Heart left ventricle (tissue), 16 donors: ENCODE measurements around the gene RAPGEFL1. TPM values are rescaled to one million over a fixed set of nuclear protein-coding genes. Genes with fewer than 3 reads are reported as not detected.

Experiments
- ATAC-seq, 4 donors: fragments of 200-7000 bp; cut with Tn5 transposase; one replicate each; pipeline ENCODE4 v1.9.1; 2020 to 2022; ENCODE audit warnings: moderate library complexity in 4 of 4, mild to moderate bottlenecking in 3 of 4, moderate number of reproducible peaks in 1 of 4
- DNase-seq, 5 donors: peaks; one replicate each; pipeline ENCODE4 v3.0.0-alpha.2; 2020
- H3K27ac ChIP-seq, 12 donors: fragments of 200-600 bp; sonication (generic) in 4 of 12; one replicate each; pipeline versions ENCODE4 v1.5.0 to v1.8.0; 2016 to 2022; ENCODE audit warnings: mild to moderate bottlenecking in 2 of 12
- H3K27me3 ChIP-seq, 9 donors: fragments of 200-600 bp; sonication (generic) in 2 of 9; one replicate each; pipeline versions ENCODE4 v1.5.1 to v1.8.0; 2016 to 2022; ENCODE audit warnings: mild to moderate bottlenecking in 3 of 9
- H3K36me3 ChIP-seq, 9 donors: fragments of 200-600 bp; sonication (generic) in 2 of 9; one replicate each; pipeline versions ENCODE4 v1.5.0 to v1.8.0; 2018 to 2022; ENCODE audit warnings: mild to moderate bottlenecking in 2 of 9
- H3K4me1 ChIP-seq, 12 donors: fragments of 200-600 bp; sonication (generic) in 4 of 12; one replicate each; pipeline versions ENCODE4 v1.5.0 to v1.8.0; 2016 to 2022; ENCODE audit warnings: mild to moderate bottlenecking in 3 of 12
- H3K4me3 ChIP-seq, 12 donors: fragments of 200-600 bp; sonication (generic) in 4 of 12; one replicate each; pipeline versions ENCODE4 v1.5.0 to v1.8.0; 2017 to 2022; ENCODE audit warnings: mild to moderate bottlenecking in 9 of 12, moderate library complexity in 4 of 12
- H3K9me3 ChIP-seq, 12 donors: fragments of 200-600 bp; sonication (generic) in 4 of 12; one replicate each; pipeline versions ENCODE4 v1.5.0 to v1.8.0; 2016 to 2022; ENCODE audit warnings: mild to moderate bottlenecking in 1 of 12
- POLR2A ChIP-seq, 2 donors: fragments of 450-650 bp; IDR thresholded peaks; one replicate each; pipeline ENCODE4 v1.6.1; 2017; ENCODE audit warnings: antibody characterized with exemption in 2 of 2, mild to moderate bottlenecking in 2 of 2, moderate library complexity in 2 of 2
- WGBS, 4 donors: extraction: QIAGEN DNeasy Blood & Tissue Kit in 2 of 4; methylation state at CpG; one replicate each; pipeline versions ENCODE4 v1.1.5 to v1.1.7; 2013 to 2018; 5-methylcytosine and 5-hydroxymethylcytosine counted together
- intact Hi-C, 10 donors: fragments of 100-400 bp; cut with DNase I; formaldehyde crosslinking; loops; one replicate each; pipeline versions ENCODE4 v1.11.1 to v1.14.2; 2022
- microRNA-seq, 4 donors: library from miRNA; unstranded; fragments of <30 nt; microRNA quantifications; one replicate each; pipeline versions ENCODE4 to v1.2.0, GENCODE V29; 2017 to 2020
- polyA plus RNA-seq, 2 donors: library from polyadenylated mRNA; stranded (reverse); fragments of 200-250 nt; gene quantifications; one replicate each; pipeline ENCODE4 v1.2.3, GENCODE V29; 2013
- total RNA-seq, 9 donors: library from RNA; depleted of rRNA in 2 of 9; stranded (reverse); fragments of >200 nt in 2 of 9; fragmentation: NEBNext Ultra II Directional in 3 of 9; extraction: Animal tissue kit (Norgen Biotek cat#: 25700) in 3 of 9; gene quantifications; one replicate each; pipeline versions ENCODE4 v1.1.0 to v1.2.4, GENCODE V29; 2016 to 2023
- TF ChIP-seq, protein P1 (sequence below), 12 donors: fragments of 200-600 bp; sonication (generic) in 4 of 12; IDR thresholded peaks; one replicate each; pipeline versions ENCODE4 v1.5.0 to v1.8.0; 2018 to 2022; ENCODE audit warnings: antibody characterized with exemption in 12 of 12, mild to moderate bottlenecking in 5 of 12
- donor health status: ischemic (EF 13 %, LVEDD 7.1; RV severe dilation, severe dysfunction).
- donor health status: healthy with polysubstance abuse.
- donor health status: DM: no; HTN: yes; CAD: no.
- donor health status: DM: no; HTN: no; CAD: no.
- donor health status: ischemic (EF 25% LVEDD 6.9; RV normal size, moderate dysfunction).
- donor health status: ischemic (EF 25% LVEDD 5.7; RV mildly dilated, moderate dysfunction).
- donor health status: healthy.
- donor health status: DM: yes; HTN: yes; CAD: no.
- donor health status: ischemic (EF 35%, LVEDD 5.7; RV mildly dilated, moderate dysfunction).
- donor health status: nonischemic (EF 11% LVEDD 7.7; RV severe dilation, severe dysfunction).
- donor health status: DM: yes; HTN: yes; CAD: no.
- donor health status: PGD.
- donor health status: ischemic (EF 29% LVEDD 5.4; RV normal size, mild dysfunction).
- donor health status: nonischemic (EF 23%, LVEDD 6.1; RV moderate dilation, normal function).

The RAPGEFL1 gene
- total and polyA plus RNA-seq, 11 donors = 2.2 to 6.6 (median 3.3) TPM

DNA sequence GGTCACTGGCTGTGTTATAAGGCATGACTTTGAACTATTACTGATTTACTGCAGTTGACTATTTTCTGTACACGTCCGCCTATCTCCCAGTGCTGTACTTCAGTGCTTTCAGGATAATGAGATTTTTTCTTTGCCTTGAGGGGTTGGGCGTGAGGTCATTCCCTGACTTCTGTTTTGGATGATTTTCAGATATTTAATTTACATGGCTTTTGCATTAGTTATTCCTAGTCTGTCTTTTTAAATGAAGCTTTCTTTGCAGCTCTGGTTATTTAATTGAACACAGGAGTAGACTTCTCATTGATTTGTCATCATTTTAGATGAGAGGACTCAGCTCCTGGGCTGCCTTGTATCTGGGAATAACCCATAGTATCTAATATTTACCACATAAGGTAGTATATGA is 65.5 kb downstream of the RAPGEFL1 start:
- Histone ChIP-seq H3K4me3 (no peak overlapping the region), H3K36me3 (peaks cover 0 to 7% (median 0%) of the 10 kb centered on the region in 9 donors), H3K4me1 (peaks cover 0 to 36% (median 6%) of the 10 kb centered on the region in 12 donors), H3K27me3 (no peaks in the 10 kb centered on the region), H3K27ac (no peak overlapping the region), H3K9me3 (no peaks in the 10 kb centered on the region)
- TF ChIP-seq, protein P1, sequence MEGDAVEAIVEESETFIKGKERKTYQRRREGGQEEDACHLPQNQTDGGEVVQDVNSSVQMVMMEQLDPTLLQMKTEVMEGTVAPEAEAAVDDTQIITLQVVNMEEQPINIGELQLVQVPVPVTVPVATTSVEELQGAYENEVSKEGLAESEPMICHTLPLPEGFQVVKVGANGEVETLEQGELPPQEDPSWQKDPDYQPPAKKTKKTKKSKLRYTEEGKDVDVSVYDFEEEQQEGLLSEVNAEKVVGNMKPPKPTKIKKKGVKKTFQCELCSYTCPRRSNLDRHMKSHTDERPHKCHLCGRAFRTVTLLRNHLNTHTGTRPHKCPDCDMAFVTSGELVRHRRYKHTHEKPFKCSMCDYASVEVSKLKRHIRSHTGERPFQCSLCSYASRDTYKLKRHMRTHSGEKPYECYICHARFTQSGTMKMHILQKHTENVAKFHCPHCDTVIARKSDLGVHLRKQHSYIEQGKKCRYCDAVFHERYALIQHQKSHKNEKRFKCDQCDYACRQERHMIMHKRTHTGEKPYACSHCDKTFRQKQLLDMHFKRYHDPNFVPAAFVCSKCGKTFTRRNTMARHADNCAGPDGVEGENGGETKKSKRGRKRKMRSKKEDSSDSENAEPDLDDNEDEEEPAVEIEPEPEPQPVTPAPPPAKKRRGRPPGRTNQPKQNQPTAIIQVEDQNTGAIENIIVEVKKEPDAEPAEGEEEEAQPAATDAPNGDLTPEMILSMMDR (IDR thresholded peaks at IDR 0.05) = no peak
- TF ChIP-seq POLR2A (IDR thresholded peaks at IDR 0.05) = no peak
- no peak for ATAC-seq
- WGBS, 4 donors = 86 to 94% (median 88%) methylated on average over 3 of the region's 3 CpGs
- intact Hi-C loops = no loop called here
- no peak for DNase-seq

DNA sequence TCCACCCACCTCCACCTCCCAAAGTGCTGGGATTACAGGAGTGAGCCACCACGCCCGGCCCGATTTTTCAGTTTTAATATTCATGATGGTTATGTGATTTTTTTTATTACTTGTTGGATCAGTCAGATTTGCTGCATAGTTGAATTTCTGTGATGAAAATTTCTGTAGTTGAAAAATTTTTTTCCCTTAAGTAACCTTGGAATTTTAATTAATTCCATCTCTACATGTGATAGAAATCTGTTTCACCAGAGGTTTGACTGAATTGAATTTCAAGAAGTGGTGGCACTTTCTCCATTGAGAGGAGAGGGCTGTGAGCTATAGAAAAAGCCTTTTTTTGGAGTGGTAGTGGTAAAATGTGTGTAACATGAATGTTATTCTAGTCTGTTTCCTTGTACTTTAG is 66.5 kb downstream of the RAPGEFL1 start:
- Histone ChIP-seq H3K27ac (no peak overlapping the region), H3K4me3 (no peak overlapping the region), H3K27me3 (no peaks in the 10 kb centered on the region), H3K4me1 (peaks cover 0 to 45% (median 8%) of the 10 kb centered on the region in 12 donors), H3K36me3 (peaks cover 0 to 7% (median 0%) of the 10 kb centered on the region in 9 donors), H3K9me3 (no peaks in the 10 kb centered on the region)
- ATAC-seq (no peak), DNase-seq (no peak)
- no peak for TF ChIP-seq POLR2A (IDR thresholded peaks at IDR 0.05)
- TF ChIP-seq, protein P1 (IDR thresholded peaks at IDR 0.05) = no peak
- WGBS, 4 donors = 95 to 98% (median 96%) methylated on average over 3 of the region's 3 CpGs
- intact Hi-C loops = no loop called here

DNA sequence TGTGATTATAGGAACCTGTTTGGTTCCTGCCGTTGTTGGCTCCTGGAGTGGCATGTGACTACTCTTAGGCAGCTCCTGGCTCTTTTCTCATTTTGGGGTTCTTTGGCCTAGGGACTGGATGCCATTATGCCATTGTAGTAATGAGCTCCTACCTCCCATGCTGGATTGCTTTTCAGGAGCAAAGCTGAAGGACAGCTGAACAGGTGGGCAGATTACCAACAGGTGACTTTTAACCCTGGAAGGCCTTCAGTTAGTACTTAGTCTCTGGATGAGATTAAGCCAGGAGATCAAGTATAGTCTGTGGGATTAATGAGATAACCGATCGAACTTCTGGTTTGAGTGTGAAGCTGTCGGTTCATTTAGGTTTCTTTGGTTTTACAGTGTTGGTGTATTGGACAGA is 67.0 kb downstream of the RAPGEFL1 start:
- intact Hi-C loops = no loop called here
- WGBS, 4 donors = 78 to 85% (median 81%) methylated on average over 4 of the region's 4 CpGs
- Histone ChIP-seq H3K4me1 (peaks cover 0 to 50% (median 8%) of the 10 kb centered on the region in 12 donors), H3K4me3 (no peak overlapping the region), H3K9me3 (no peaks in the 10 kb centered on the region), H3K36me3 (peaks cover 0 to 7% (median 0%) of the 10 kb centered on the region in 9 donors), H3K27me3 (no peaks in the 10 kb centered on the region), H3K27ac (no peak overlapping the region)
- ATAC-seq (no peak), DNase-seq (no peak)
- TF ChIP-seq, protein P1 (IDR thresholded peaks at IDR 0.05) = no peak
- TF ChIP-seq POLR2A (IDR thresholded peaks at IDR 0.05) = no peak

Small RNA genes within 50 kb of the gene (microRNA-seq; reads per million reads assigned to microRNA genes)
- gene MIR6866 (0.60 to 4.4 (median 1.7) reads per million in 4 donors), gene MIR6867 (0 to 0.60 (median 0.10) reads per million in 4 donors)

Other genes with a start within 250 kb of the RAPGEFL1 start
- gene ORMDL3, start 249.9 kb upstream of the RAPGEFL1 start, total RNA-seq = 100 to 1,000 TPM in 1 of 9 donors, 10 to 100 TPM in 8; 40.0 to 111 (median 59.2) TPM
- 10 to 100 TPM; 49.9 to 64.0 TPM for gene ORMDL3, start 249.9 kb upstream of the RAPGEFL1 start, polyA plus RNA-seq
- not detected for gene LRRC3C, start 249.7 kb upstream of the RAPGEFL1 start, total RNA-seq
- gene LRRC3C, start 249.7 kb upstream of the RAPGEFL1 start, polyA plus RNA-seq = not detected
- gene GSDMA, start 214.5 kb upstream of the RAPGEFL1 start, total RNA-seq = 1 to 10 TPM in 2 of 9 donors, under 1 TPM in 5, not detected in 2; 0.35 to 3.7 (median 0.52) TPM
- gene GSDMA, start 214.5 kb upstream of the RAPGEFL1 start, polyA plus RNA-seq = under 1 TPM in 1 of 2 donors, not detected in 1; 0.08 TPM
- 100 to 1,000 TPM in 2 of 9 donors, 10 to 100 TPM in 7; 68.9 to 117 (median 83.3) TPM for gene PSMD3, start 196.7 kb upstream of the RAPGEFL1 start, total RNA-seq
- gene PSMD3, start 196.7 kb upstream of the RAPGEFL1 start, polyA plus RNA-seq = 100 to 1,000 TPM in 1 of 2 donors, 10 to 100 TPM in 1; 72.6 to 142 TPM
- 1 to 10 TPM in 1 of 9 donors, under 1 TPM in 1, not detected in 7; 0.80 to 1.3 TPM for gene CSF3, start 162.0 kb upstream of the RAPGEFL1 start, total RNA-seq
- gene CSF3, start 162.0 kb upstream of the RAPGEFL1 start, polyA plus RNA-seq = under 1 TPM; 0.14 to 0.46 TPM
- gene MED24, start 123.1 kb upstream of the RAPGEFL1 start, total RNA-seq = 10 to 100 TPM; 51.1 to 75.4 (median 58.3) TPM
- gene MED24, start 123.1 kb upstream of the RAPGEFL1 start, polyA plus RNA-seq = 10 to 100 TPM; 52.7 to 61.8 TPM
- gene THRA, start 114.5 kb upstream of the RAPGEFL1 start, total RNA-seq = 100 to 1,000 TPM in 1 of 9 donors, 10 to 100 TPM in 8; 63.2 to 105 (median 73.2) TPM
- gene THRA, start 114.5 kb upstream of the RAPGEFL1 start, polyA plus RNA-seq = 10 to 100 TPM; 50.6 to 56.2 TPM
- gene NR1D1, start 76.9 kb upstream of the RAPGEFL1 start, total RNA-seq = 10 to 100 TPM in 6 of 9 donors, 1 to 10 TPM in 3; 5.8 to 36.1 (median 21.8) TPM
- gene NR1D1, start 76.9 kb upstream of the RAPGEFL1 start, polyA plus RNA-seq = 10 to 100 TPM in 1 of 2 donors, 1 to 10 TPM in 1; 6.1 to 20.2 TPM
- 10 to 100 TPM; 32.0 to 54.1 (median 45.1) TPM for gene MSL1, start 55.5 kb upstream of the RAPGEFL1 start, total RNA-seq
- gene MSL1, start 55.5 kb upstream of the RAPGEFL1 start, polyA plus RNA-seq = 10 to 100 TPM; 32.2 to 54.7 TPM
- gene CASC3, start 36.9 kb upstream of the RAPGEFL1 start, total RNA-seq = 10 to 100 TPM; 26.5 to 54.3 (median 42.2) TPM
- 10 to 100 TPM; 27.9 to 33.4 TPM for gene CASC3, start 36.9 kb upstream of the RAPGEFL1 start, polyA plus RNA-seq
- gene WIPF2, start 41.8 kb downstream of the RAPGEFL1 start, total RNA-seq = 10 to 100 TPM in 6 of 9 donors, 1 to 10 TPM in 3; 8.4 to 17.6 (median 11.2) TPM
- 10 to 100 TPM in 1 of 2 donors, 1 to 10 TPM in 1; 6.6 to 12.2 TPM for gene WIPF2, start 41.8 kb downstream of the RAPGEFL1 start, polyA plus RNA-seq
- gene CDC6, start 110.4 kb downstream of the RAPGEFL1 start, total RNA-seq = 1 to 10 TPM in 2 of 9 donors, under 1 TPM in 7; 0.07 to 9.8 (median 0.69) TPM
- 1 to 10 TPM in 1 of 2 donors, under 1 TPM in 1; 0.34 to 2.8 TPM for gene CDC6, start 110.4 kb downstream of the RAPGEFL1 start, polyA plus RNA-seq
- gene RARA, start 131.7 kb downstream of the RAPGEFL1 start, total RNA-seq = 10 to 100 TPM; 14.1 to 41.4 (median 19.4) TPM
- 10 to 100 TPM; 15.5 to 22.0 TPM for gene RARA, start 131.7 kb downstream of the RAPGEFL1 start, polyA plus RNA-seq
- gene GJD3, start 187.3 kb downstream of the RAPGEFL1 start, total RNA-seq = 1 to 10 TPM; 1.2 to 8.7 (median 2.2) TPM
- gene GJD3, start 187.3 kb downstream of the RAPGEFL1 start, polyA plus RNA-seq = under 1 TPM; 0.30 to 0.35 TPM
- gene TOP2A, start 240.4 kb downstream of the RAPGEFL1 start, total RNA-seq = 10 to 100 TPM in 1 of 9 donors, 1 to 10 TPM in 5, under 1 TPM in 3; 0.39 to 28.9 (median 1.7) TPM
- gene TOP2A, start 240.4 kb downstream of the RAPGEFL1 start, polyA plus RNA-seq = under 1 TPM; 0.11 to 0.28 TPM